Stomach (tissue), 9 donors: Measurements from ENCODE around the gene RTN4RL1. TPM values are rescaled to one million over a fixed set of nuclear protein-coding genes. Genes with fewer than 3 reads are reported as not detected.

Experiments
- DNase-seq, 2 donors: peaks; one replicate each; pipeline versions ENCODE4 v3.0.0 to v3.0.0-alpha.2; 2013 to 2019
- H3K27ac ChIP-seq, 5 donors: fragments of 200-600 bp in 4 of 5; sonication (generic) in 4 of 5; one replicate each; pipeline ENCODE4 v1.5.1; 2013 to 2019; ENCODE audit warnings: mild to moderate bottlenecking in 1 of 5, moderate library complexity in 1 of 5
- H3K27me3 ChIP-seq, 3 donors: fragments of 200-600 bp; sonication (generic); one replicate each; pipeline ENCODE4 v1.5.1; 2017 to 2019; ENCODE audit warnings: mixed run types in 1 of 3
- H3K36me3 ChIP-seq, 4 donors: fragments of 200-600 bp; sonication (generic); 1 replicate in 3 of 4; 2 replicates in 1 of 4; pipeline ENCODE4 v1.5.1; 2016 to 2019
- H3K4me1 ChIP-seq, 4 donors: fragments of 200-600 bp; sonication (generic); one replicate each; pipeline ENCODE4 v1.5.1; 2016 to 2019
- H3K4me3 ChIP-seq, 4 donors: fragments of 200-600 bp; sonication (generic) in 3 of 4; one replicate each; pipeline ENCODE4 v1.5.1; 2016 to 2019; ENCODE audit warnings: mild to moderate bottlenecking in 1 of 4
- H3K9me3 ChIP-seq, 4 donors: fragments of 200-600 bp; sonication (generic); one replicate each; pipeline ENCODE4 v1.5.1; 2016 to 2019
- CTCF ChIP-seq, 7 experiments: fragments of 450-650 bp in 4 of 7; fragments of 200-600 bp in 3 of 7; sonication (generic) in 3 of 7; IDR thresholded peaks; one replicate each; pipeline ENCODE4 v1.5.1; 2016 to 2019; ENCODE audit warnings: antibody characterized with exemption in 7 of 7, control low read depth in 2 of 7, mild to moderate bottlenecking in 1 of 7
- EP300 ChIP-seq: sonication (generic); formaldehyde crosslinking; IDR thresholded peaks from one replicate; pipeline ENCODE4 v1.6.1; 2017; ENCODE audit warnings: antibody characterized with exemption
- POLR2A ChIP-seq, 4 donors: fragments of 450-650 bp; IDR thresholded peaks; one replicate each; pipeline ENCODE4 v1.6.1; 2016; ENCODE audit warnings: antibody characterized with exemption in 4 of 4, control low read depth in 2 of 4, mild to moderate bottlenecking in 1 of 4, moderate library complexity in 1 of 4
- POLR2AphosphoS5 ChIP-seq, 3 donors: sonication (generic); formaldehyde crosslinking; IDR thresholded peaks; one replicate each; pipeline ENCODE4 v1.6.1; 2016; ENCODE audit warnings: antibody characterized with exemption in 3 of 3
- WGBS, 5 donors: extraction: QIAGEN DNeasy Blood & Tissue Kit in 3 of 5; methylation state at CpG; one replicate each; pipeline versions ENCODE4 v1.1.5 to v1.1.7; 2013 to 2018; 5-methylcytosine and 5-hydroxymethylcytosine counted together
- intact Hi-C: fragments of 100-400 bp; cut with DNase I; formaldehyde crosslinking; loops from one replicate; pipeline ENCODE4 v1.15.1; 2023; ENCODE audit warnings: low total_unique reads
- polyA plus RNA-seq, 3 donors: library from polyadenylated mRNA; stranded (reverse); fragments of 200-250 nt; gene quantifications; one replicate each; pipeline ENCODE4 v1.2.3, GENCODE V29; 2013
- total RNA-seq, 5 donors: library from RNA; depleted of rRNA; stranded (reverse); fragments of >200 nt; gene quantifications; one replicate each; pipeline versions ENCODE4 v1.1.0 to v1.2.3, GENCODE V29; 2014 to 2016
- donor health status: healthy with polysubstance abuse.
- donor health status: Bipolar disorder and iron deficiency.
- donor health status: healthy.

Gene RTN4RL1
- total and polyA plus RNA-seq, 8 donors = 0.50 to 0.92 (median 0.72) TPM; not detected in 4

GRCh38 chr17:2053380-2054261 is 28.5 kb upstream of the RTN4RL1 start:
- H3K27ac ChIP-seq = peak overlapping the region; percentile 84 to 94 (median 90)
- peaks cover 0 to 91% (median 66%) of the 10 kb centered on the region in 3 donors for H3K27me3 ChIP-seq
- H3K9me3 ChIP-seq = no peaks in the 10 kb centered on the region
- peak; percentile 71 to 90 for DNase-seq
- peak overlapping the region; percentile 57 to 69 (median 64) for H3K4me3 ChIP-seq
- WGBS, 5 donors = 5 to 19% (median 6%) methylated on average over 23 to 84 of the region's 84 CpGs
- H3K4me1 ChIP-seq = peaks cover 68 to 86% (median 80%) of the 10 kb centered on the region in 4 donors
- intact Hi-C loops = no loop called here
- H3K36me3 ChIP-seq = no peaks in the 10 kb centered on the region
- TF ChIP-seq CTCF (IDR thresholded peaks at IDR 0.05) (peak in 4 of 7 experiments; percentile 29 to 54 (median 40)), POLR2AphosphoS5 (IDR thresholded peaks at IDR 0.05) (no peak), EP300 (no peak), POLR2A (IDR thresholded peaks at IDR 0.05) (no peak)

DNA sequence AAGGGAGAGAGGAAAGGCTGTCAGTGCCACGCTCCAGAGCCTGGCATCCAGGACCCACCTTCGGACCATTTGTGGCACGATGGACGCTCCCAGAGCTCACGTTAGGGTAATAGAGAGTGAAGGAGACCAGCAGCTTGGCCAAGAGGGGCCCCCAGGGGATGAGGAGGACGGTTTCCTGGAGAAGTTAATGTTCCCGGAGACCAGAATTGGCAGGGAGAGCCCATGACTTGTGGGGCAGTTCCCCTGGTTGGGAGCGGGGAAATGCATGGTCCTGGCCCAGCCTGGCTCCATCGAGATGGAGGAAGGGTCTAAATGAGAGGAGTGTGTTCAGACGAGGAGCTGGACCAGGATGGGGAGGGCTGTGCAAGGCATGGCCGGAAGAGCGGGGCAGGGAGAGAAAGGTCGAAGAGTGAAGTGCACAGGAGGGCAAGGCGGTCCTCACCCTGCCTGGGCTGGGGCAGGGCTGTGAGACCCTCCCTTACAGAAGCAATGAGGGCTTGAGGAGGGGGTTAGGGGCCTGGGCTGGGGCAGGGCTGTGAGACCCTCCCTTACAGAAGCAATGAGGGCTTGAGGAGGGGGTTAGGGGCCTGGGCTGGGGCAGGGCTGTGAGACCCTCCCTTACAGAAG is 26.9 kb upstream of the RTN4RL1 start:
- intact Hi-C loops = no loop called here

DNA sequence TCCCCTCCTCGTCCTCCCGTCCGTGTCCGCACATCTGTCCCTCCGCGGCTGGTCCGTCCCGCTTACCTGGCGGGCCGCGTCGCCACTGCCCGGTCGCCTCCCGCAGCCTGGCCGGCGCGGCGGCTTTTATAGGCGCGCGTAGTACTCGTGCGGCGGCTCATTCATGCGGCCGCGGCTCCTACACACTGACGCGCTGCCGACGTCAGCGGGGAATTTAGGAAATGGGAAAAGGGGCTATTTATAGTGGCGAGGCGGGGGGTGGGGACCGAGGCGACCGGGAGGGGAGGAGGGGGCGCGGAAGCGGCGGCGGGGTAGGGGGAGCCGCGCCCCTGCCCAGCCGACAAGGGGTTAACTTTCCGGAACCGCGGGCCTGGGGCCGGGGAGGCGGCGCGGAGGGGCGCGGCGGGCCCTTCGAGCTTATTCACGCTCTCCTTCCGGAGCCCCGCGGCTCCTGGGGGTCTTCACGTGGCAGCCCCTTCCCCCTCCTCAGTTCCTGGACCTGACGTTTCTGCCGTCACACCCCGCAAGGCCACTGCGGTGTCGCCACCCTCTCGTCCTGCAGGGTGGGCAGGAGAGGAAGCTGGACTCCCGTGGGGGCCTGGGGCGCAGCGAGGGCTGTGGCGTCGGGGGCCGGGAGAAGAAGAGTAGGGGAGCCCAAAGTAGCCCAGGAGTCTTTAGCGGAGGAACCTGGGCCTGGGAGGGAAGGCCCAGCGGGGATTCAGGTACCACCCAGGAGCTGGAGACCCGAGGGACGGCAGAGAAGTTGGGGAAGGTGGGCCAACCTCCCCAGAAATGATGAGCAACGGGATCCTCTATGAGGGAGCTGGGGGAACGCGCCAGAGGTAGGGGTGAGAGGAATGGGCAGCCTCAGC is 26.2 kb upstream of the RTN4RL1 start:
- H3K36me3 ChIP-seq = no peaks in the 10 kb centered on the region
- H3K9me3 ChIP-seq = no peaks in the 10 kb centered on the region
- DNase-seq = peak; percentile 52 to 83
- no peak for TF ChIP-seq POLR2A (IDR thresholded peaks at IDR 0.05)
- no peak for TF ChIP-seq EP300
- peak in 1 of 3 donors; percentile 6 for TF ChIP-seq POLR2AphosphoS5 (IDR thresholded peaks at IDR 0.05)
- peak overlapping the region; percentile 59 to 85 (median 76) for H3K4me3 ChIP-seq
- H3K4me1 ChIP-seq = peaks cover 47 to 69% (median 61%) of the 10 kb centered on the region in 4 donors
- intact Hi-C loops = no loop called here
- H3K27me3 ChIP-seq = peaks cover 0 to 79% (median 44%) of the 10 kb centered on the region in 3 donors
- WGBS, 5 donors = 6 to 15% (median 8%) methylated on average over 38 to 81 of the region's 81 CpGs
- H3K27ac ChIP-seq = peak overlapping the region; percentile 23 to 81 (median 52)

More for the DNA sequence above, 26.9 kb upstream of the RTN4RL1 start:
- DNase-seq = peak in 1 of 2 donors; percentile 43
- Histone ChIP-seq H3K4me3 (no peak overlapping the region), H3K27me3 (peaks cover 0 to 87% (median 50%) of the 10 kb centered on the region in 3 donors), H3K4me1 (peaks cover 54 to 77% (median 68%) of the 10 kb centered on the region in 4 donors), H3K9me3 (no peaks in the 10 kb centered on the region), H3K27ac (peak overlapping the region in 3 of 5 donors; percentile 29 to 81 (median 52)), H3K36me3 (no peaks in the 10 kb centered on the region)
- WGBS, 5 donors = 43 to 57% (median 48%) methylated on average over 14 of the region's 14 CpGs
- TF ChIP-seq EP300 (no peak), POLR2AphosphoS5 (IDR thresholded peaks at IDR 0.05) (no peak), CTCF (IDR thresholded peaks at IDR 0.05) (no peak), POLR2A (IDR thresholded peaks at IDR 0.05) (no peak)

- peaks cover 41 to 61% (median 53%) of the 10 kb centered on the region in 4 donors for H3K4me1 ChIP-seq
- H3K27ac ChIP-seq = peak overlapping the region; percentile 50 to 81 (median 55)
- no peaks in the 10 kb centered on the region for H3K36me3 ChIP-seq
- H3K9me3 ChIP-seq = no peaks in the 10 kb centered on the region
- peak; percentile 70 to 90 for DNase-seq
- intact Hi-C loops = no loop called here
- H3K27me3 ChIP-seq = peaks cover 0 to 71% (median 35%) of the 10 kb centered on the region in 3 donors
- peak overlapping the region; percentile 59 to 85 (median 76) for H3K4me3 ChIP-seq
- 0 to 2% (median 1%) methylated on average over 9 to 85 of the region's 88 CpGs; no CpG with 5 or more reads in 1 of the 5 donors for WGBS, 5 donors
- TF ChIP-seq POLR2AphosphoS5 (IDR thresholded peaks at IDR 0.05) (no peak), POLR2A (IDR thresholded peaks at IDR 0.05) (no peak), CTCF (IDR thresholded peaks at IDR 0.05) (no peak), EP300 (no peak)
These were observed 25.3 kb upstream of the RTN4RL1 start for GRCh38 chr17:2050300-2051060.
